Transverse colon (tissue), 4 donors: ENCODE data around the gene RIOK2. TPM values are rescaled to one million over a fixed set of nuclear protein-coding genes. Genes with fewer than 3 reads are reported as not detected.

Source experiments
- DNase-seq: peaks from one replicate; pipeline ENCODE4 v3.0.0-alpha.2; 2019
- H3K27ac ChIP-seq, 4 donors: fragments of 200-600 bp; sonication (generic); 2 replicates each; pipeline ENCODE4 v1.5.1; 2016 to 2018; ENCODE audit warnings: inconsistent platforms in 4 of 4
- H3K27me3 ChIP-seq: fragments of 200-600 bp; sonication (generic); 2 replicates; pipeline ENCODE4 v1.5.1; 2017; ENCODE audit warnings: inconsistent platforms
- H3K36me3 ChIP-seq, 4 donors: fragments of 200-600 bp; sonication (generic); 2 replicates each; pipeline ENCODE4 v1.5.1; 2017 to 2019; ENCODE audit warnings: inconsistent platforms in 4 of 4
- H3K4me1 ChIP-seq, 4 donors: fragments of 200-600 bp; sonication (generic); 2 replicates each; pipeline ENCODE4 v1.5.1; 2017 to 2020; ENCODE audit warnings: inconsistent platforms in 4 of 4
- H3K4me3 ChIP-seq, 4 donors: fragments of 200-600 bp; sonication (generic); 1 replicate in 1 of 4; 2 replicates in 3 of 4; pipeline versions ENCODE4 v1.5.1 to v1.6.1; 2017 to 2019; ENCODE audit warnings: inconsistent platforms in 4 of 4
- H3K9me3 ChIP-seq, 2 donors: fragments of 200-600 bp; sonication (generic); 2 replicates each; pipeline ENCODE4 v1.5.1; 2017 to 2019; ENCODE audit warnings: inconsistent platforms in 2 of 2
- EP300 ChIP-seq: sonication (generic); formaldehyde crosslinking; IDR thresholded peaks from one replicate; pipeline ENCODE4 v1.6.1; 2017; ENCODE audit warnings: antibody characterized with exemption, low read depth
- POLR2A ChIP-seq: fragments of 450-650 bp; IDR thresholded peaks from one replicate; pipeline ENCODE4 v1.6.1; 2016; ENCODE audit warnings: antibody characterized with exemption, mild to moderate bottlenecking, moderate library complexity
- POLR2AphosphoS5 ChIP-seq, 3 donors: sonication (generic); formaldehyde crosslinking; IDR thresholded peaks; one replicate each; pipeline ENCODE4 v1.6.1; 2016; ENCODE audit warnings: antibody characterized with exemption in 3 of 3
- WGBS, 2 donors: methylation state at CpG; one replicate each; pipeline ENCODE4 v1.1.5; 2018; ENCODE audit warnings: low coverage in 1 of 2; 5-methylcytosine and 5-hydroxymethylcytosine counted together
- in situ Hi-C, 4 donors: fragments of 200-750 bp; cut with MboI; loops; one replicate each; pipeline versions ENCODE4 v1.15.0 to v1.15.1; 2017; ENCODE audit warnings: low sequenced_read_pairs in 3 of 4, low pct_ligation_motif_present in 1 of 4, low pct_unique_long_range_greater_than_20kb in 1 of 4
- intact Hi-C: fragments of 100-400 bp; cut with DNase I; formaldehyde crosslinking; loops from one replicate; pipeline ENCODE4 v1.15.1; 2023; ENCODE audit warnings: low total_unique reads
- total RNA-seq, 4 donors: library from RNA; depleted of rRNA; stranded (reverse); fragments of >200 nt; gene quantifications; one replicate each; pipeline ENCODE4 v1.1.0, GENCODE V29; 2016
- TF ChIP-seq, protein P1 (sequence below), 5 experiments: fragments of 200-600 bp in 3 of 5; fragments of 450-650 bp in 2 of 5; sonication (generic) in 3 of 5; IDR thresholded peaks; 1 replicate in 2 of 5; 2 replicates in 3 of 5; pipeline ENCODE4 v1.5.1; 2016 to 2017; ENCODE audit warnings: antibody characterized with exemption in 5 of 5, inconsistent platforms in 3 of 5, mild to moderate bottlenecking in 2 of 5, moderate library complexity in 1 of 5

The RIOK2 gene
- total RNA-seq, 4 donors from 2014 or later = 19.3 to 119 (median 23.4) TPM

DNA sequence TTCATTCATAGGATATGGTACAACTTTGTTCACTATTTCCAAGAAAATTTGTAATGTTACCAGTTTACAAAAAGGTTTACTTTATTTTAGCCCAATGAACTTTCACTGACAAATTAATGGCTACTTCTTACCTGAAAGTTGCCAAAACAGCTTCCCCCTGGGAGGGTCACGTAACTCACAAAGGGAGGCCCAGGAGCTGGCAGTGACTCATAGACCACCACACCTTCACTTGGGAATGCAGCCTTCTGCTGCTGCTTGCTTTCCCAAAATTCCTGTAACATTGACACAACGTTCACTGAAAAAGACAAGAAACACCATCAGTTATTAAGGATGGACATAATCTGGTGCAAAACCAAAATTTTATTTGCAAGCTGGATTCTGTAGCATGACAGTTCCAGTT is 58.7 kb downstream of the RIOK2 start:
- H3K9me3 ChIP-seq = no peaks in the 10 kb centered on the region
- no peaks in the 10 kb centered on the region for H3K27me3 ChIP-seq
- in situ Hi-C loops (no loop called here), intact Hi-C loops (no loop called here)
- no peaks in the 10 kb centered on the region for H3K4me1 ChIP-seq
- TF ChIP-seq POLR2AphosphoS5 (IDR thresholded peaks at IDR 0.05) (no peak), EP300 (no peak), POLR2A (no peak)
- TF ChIP-seq, protein P1, sequence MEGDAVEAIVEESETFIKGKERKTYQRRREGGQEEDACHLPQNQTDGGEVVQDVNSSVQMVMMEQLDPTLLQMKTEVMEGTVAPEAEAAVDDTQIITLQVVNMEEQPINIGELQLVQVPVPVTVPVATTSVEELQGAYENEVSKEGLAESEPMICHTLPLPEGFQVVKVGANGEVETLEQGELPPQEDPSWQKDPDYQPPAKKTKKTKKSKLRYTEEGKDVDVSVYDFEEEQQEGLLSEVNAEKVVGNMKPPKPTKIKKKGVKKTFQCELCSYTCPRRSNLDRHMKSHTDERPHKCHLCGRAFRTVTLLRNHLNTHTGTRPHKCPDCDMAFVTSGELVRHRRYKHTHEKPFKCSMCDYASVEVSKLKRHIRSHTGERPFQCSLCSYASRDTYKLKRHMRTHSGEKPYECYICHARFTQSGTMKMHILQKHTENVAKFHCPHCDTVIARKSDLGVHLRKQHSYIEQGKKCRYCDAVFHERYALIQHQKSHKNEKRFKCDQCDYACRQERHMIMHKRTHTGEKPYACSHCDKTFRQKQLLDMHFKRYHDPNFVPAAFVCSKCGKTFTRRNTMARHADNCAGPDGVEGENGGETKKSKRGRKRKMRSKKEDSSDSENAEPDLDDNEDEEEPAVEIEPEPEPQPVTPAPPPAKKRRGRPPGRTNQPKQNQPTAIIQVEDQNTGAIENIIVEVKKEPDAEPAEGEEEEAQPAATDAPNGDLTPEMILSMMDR (IDR thresholded peaks at IDR 0.05) = no peak
- WGBS, 2 donors = 87 to 93% methylated on average over 2 of the region's 2 CpGs
- no peak overlapping the region for H3K27ac ChIP-seq
- no peak for DNase-seq
- no peaks in the 10 kb centered on the region for H3K36me3 ChIP-seq
- H3K4me3 ChIP-seq = no peak overlapping the region

DNA sequence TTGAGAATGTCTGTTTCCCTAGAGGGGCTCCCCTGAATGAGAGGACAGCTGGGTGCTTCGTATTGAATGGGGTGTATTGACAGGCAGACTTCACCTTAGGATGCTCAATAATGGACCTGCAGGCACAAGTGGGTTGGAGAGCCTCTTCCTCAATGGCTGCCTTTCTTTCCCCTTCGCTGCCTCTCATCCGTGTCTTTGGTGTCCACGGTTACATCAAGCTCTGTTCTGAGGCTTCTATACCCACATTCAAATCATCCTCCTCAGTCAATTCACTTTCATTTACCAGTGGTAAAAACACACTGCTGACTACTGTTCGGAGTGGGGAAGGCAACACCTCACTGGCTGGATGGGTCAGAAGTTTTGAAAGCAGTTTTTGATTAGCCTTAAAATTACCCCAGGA is 61.2 kb downstream of the RIOK2 start:
- no peak for TF ChIP-seq POLR2AphosphoS5 (IDR thresholded peaks at IDR 0.05)
- TF ChIP-seq EP300 = no peak
- no peak for TF ChIP-seq POLR2A
- TF ChIP-seq, protein P1 (IDR thresholded peaks at IDR 0.05) = no peak
- DNase-seq = no peak
- H3K36me3 ChIP-seq = no peaks in the 10 kb centered on the region
- H3K27ac ChIP-seq = no peak overlapping the region
- 86% methylated on average over 1 to 5 of the region's 5 CpGs for WGBS, 2 donors
- H3K9me3 ChIP-seq = no peaks in the 10 kb centered on the region
- H3K27me3 ChIP-seq = no peaks in the 10 kb centered on the region
- in situ Hi-C loops = no loop called here
- H3K4me1 ChIP-seq = no peaks in the 10 kb centered on the region
- intact Hi-C loops = no loop called here
- no peak overlapping the region for H3K4me3 ChIP-seq

GRCh38 chr5:97120195-97120594 is 62.9 kb downstream of the RIOK2 start:
- intact Hi-C loops = no loop called here
- no peaks in the 10 kb centered on the region for H3K27me3 ChIP-seq
- TF ChIP-seq POLR2A (no peak), EP300 (no peak), POLR2AphosphoS5 (IDR thresholded peaks at IDR 0.05) (no peak)
- TF ChIP-seq, protein P1 (IDR thresholded peaks at IDR 0.05) = no peak
- no peak for DNase-seq
- in situ Hi-C loops = no loop called here
- WGBS, 2 donors = 74% methylated on average over 2 of the region's 2 CpGs; no CpG with 5 or more reads in 1 of the 2 donors
- no peaks in the 10 kb centered on the region for H3K9me3 ChIP-seq
- H3K4me3 ChIP-seq = no peak overlapping the region
- H3K27ac ChIP-seq = no peak overlapping the region
- no peaks in the 10 kb centered on the region for H3K4me1 ChIP-seq
- no peaks in the 10 kb centered on the region for H3K36me3 ChIP-seq

GRCh38 chr5:97119007-97119390 is 64.0 kb downstream of the RIOK2 start:
- no peaks in the 10 kb centered on the region for H3K27me3 ChIP-seq
- no peak overlapping the region for H3K27ac ChIP-seq
- intact Hi-C loops = no loop called here
- no peak overlapping the region for H3K4me3 ChIP-seq
- no peaks in the 10 kb centered on the region for H3K4me1 ChIP-seq
- no peaks in the 10 kb centered on the region for H3K36me3 ChIP-seq
- WGBS, 2 donors = 98 to 100% methylated on average over 2 of the region's 2 CpGs
- TF ChIP-seq, protein P1 (IDR thresholded peaks at IDR 0.05) = no peak
- TF ChIP-seq EP300 (no peak), POLR2A (no peak), POLR2AphosphoS5 (IDR thresholded peaks at IDR 0.05) (no peak)
- H3K9me3 ChIP-seq = no peaks in the 10 kb centered on the region
- DNase-seq = no peak
- in situ Hi-C loops = no loop called here
